ENCODE results near the gene PRAMEF15.
A peak's percentile ranks its signal among the peaks of the same experiment; 100 is the strongest.
"Not testable (repeated sequence)": the region's sequence is repeated elsewhere in the genome, so short reads cannot be mapped to it uniquely, and the experiment has no call there.

The PRAMEF15 gene

GRCh38 chr1:13315281-13315680 lies at the start of gene PRAMEF15:
Gene PRAMEF15 (plus strand): TSS chr1:13315581. CDS start chr1:13318408, 2,827 bp downstream.
- H3K36me3 Mint-ChIP-seq; H3K27me3 Mint-ChIP-seq; ATAC-seq (ENCODE audit: low read depth); H3K4me1 Mint-ChIP-seq; H3K27ac Mint-ChIP-seq; DNase-seq (ENCODE audit: low spot score in 2 of 2); H3K9me3 Mint-ChIP-seq; H3K4me3 Mint-ChIP-seq: not testable (repeated sequence)

- H3K9me3 Mint-ChIP-seq; H3K36me3 Mint-ChIP-seq; ATAC-seq (ENCODE audit: low read depth); H3K4me3 Mint-ChIP-seq; H3K4me1 Mint-ChIP-seq; H3K27me3 Mint-ChIP-seq; H3K27ac Mint-ChIP-seq; DNase-seq (ENCODE audit: low spot score in 2 of 2): not testable (repeated sequence)
These were observed 38.4 kb upstream of the PRAMEF15 start for GRCh38 chr1:13277016-13277415.

GRCh38 chr1:13279617-13280016 lies 35.8 kb upstream of the PRAMEF15 start:
- H3K36me3 Mint-ChIP-seq; H3K9me3 Mint-ChIP-seq; H3K4me3 Mint-ChIP-seq; ATAC-seq (ENCODE audit: low read depth); H3K27ac Mint-ChIP-seq; DNase-seq (ENCODE audit: low spot score in 2 of 2); H3K4me1 Mint-ChIP-seq; H3K27me3 Mint-ChIP-seq: not testable (repeated sequence)

GRCh38 chr1:13285037-13285436 lies 30.3 kb upstream of the PRAMEF15 start, which contains the start of gene PRAMEF8:
Gene PRAMEF8 (minus strand): TSS chr1:13285137. CDS start chr1:13284091, 1,046 bp downstream.
- H3K36me3 Mint-ChIP-seq; H3K27me3 Mint-ChIP-seq; DNase-seq (ENCODE audit: low spot score in 2 of 2): not testable (repeated sequence)

GRCh38 chr1:13289030-13289429 lies 26.4 kb upstream of the PRAMEF15 start:
- H3K9me3 Mint-ChIP-seq; H3K27me3 Mint-ChIP-seq; ATAC-seq (ENCODE audit: low read depth); H3K4me1 Mint-ChIP-seq; H3K4me3 Mint-ChIP-seq; H3K36me3 Mint-ChIP-seq; H3K27ac Mint-ChIP-seq; DNase-seq (ENCODE audit: low spot score in 2 of 2): not testable (repeated sequence)

More at GRCh38 chr1:13285037-13285436, 30.3 kb upstream of the PRAMEF15 start, which contains the start of gene PRAMEF8:
- H3K27ac Mint-ChIP-seq; H3K4me1 Mint-ChIP-seq; H3K9me3 Mint-ChIP-seq; H3K4me3 Mint-ChIP-seq; ATAC-seq (ENCODE audit: low read depth): not testable (repeated sequence)

- not testable (repeated sequence) for H3K4me1 Mint-ChIP-seq; H3K27me3 Mint-ChIP-seq; DNase-seq (ENCODE audit: low spot score in 2 of 2); ATAC-seq (ENCODE audit: low read depth); H3K27ac Mint-ChIP-seq; H3K4me3 Mint-ChIP-seq; H3K9me3 Mint-ChIP-seq; H3K36me3 Mint-ChIP-seq
These were observed 18.0 kb upstream of the PRAMEF15 start for GRCh38 chr1:13297216-13297931.

- not testable (repeated sequence) for H3K27me3 Mint-ChIP-seq; H3K4me3 Mint-ChIP-seq; ATAC-seq (ENCODE audit: low read depth); DNase-seq (ENCODE audit: low spot score in 2 of 2); H3K9me3 Mint-ChIP-seq; H3K4me1 Mint-ChIP-seq; H3K36me3 Mint-ChIP-seq; H3K27ac Mint-ChIP-seq
These were observed 16.7 kb upstream of the PRAMEF15 start for GRCh38 chr1:13298699-13299098.

GRCh38 chr1:13302197-13302596 lies 13.2 kb upstream of the PRAMEF15 start:
- ATAC-seq (ENCODE audit: low read depth); DNase-seq (ENCODE audit: low spot score in 2 of 2); H3K9me3 Mint-ChIP-seq; H3K27ac Mint-ChIP-seq; H3K4me3 Mint-ChIP-seq; H3K36me3 Mint-ChIP-seq; H3K4me1 Mint-ChIP-seq; H3K27me3 Mint-ChIP-seq: not testable (repeated sequence)

GRCh38 chr1:13303239-13303638 lies 12.1 kb upstream of the PRAMEF15 start, which contains the start of gene PRAMEF33:
Gene PRAMEF33 (plus strand): TSS chr1:13303539. CDS start chr1:13305955, 2,416 bp downstream.
- H3K36me3 Mint-ChIP-seq; H3K4me3 Mint-ChIP-seq; DNase-seq (ENCODE audit: low spot score in 2 of 2); ATAC-seq (ENCODE audit: low read depth); H3K9me3 Mint-ChIP-seq; H3K4me1 Mint-ChIP-seq; H3K27ac Mint-ChIP-seq; H3K27me3 Mint-ChIP-seq: not testable (repeated sequence)

GRCh38 chr1:13342496-13342895 lies 27.1 kb downstream of the PRAMEF15 start:
- not testable (repeated sequence) for H3K36me3 Mint-ChIP-seq; H3K4me3 Mint-ChIP-seq; H3K4me1 Mint-ChIP-seq; H3K27ac Mint-ChIP-seq; DNase-seq (ENCODE audit: low spot score in 2 of 2); H3K27me3 Mint-ChIP-seq; H3K9me3 Mint-ChIP-seq; ATAC-seq (ENCODE audit: low read depth)

GRCh38 chr1:13347034-13347433 lies 31.7 kb downstream of the PRAMEF15 start, which contains the start of gene PRAMEF14:
Gene PRAMEF14 (minus strand): TSS chr1:13347134. CDS start chr1:13345314, 1,820 bp downstream.
- not testable (repeated sequence) for H3K36me3 Mint-ChIP-seq; H3K27me3 Mint-ChIP-seq; H3K4me3 Mint-ChIP-seq; DNase-seq (ENCODE audit: low spot score in 2 of 2); H3K4me1 Mint-ChIP-seq; H3K9me3 Mint-ChIP-seq; ATAC-seq (ENCODE audit: low read depth); H3K27ac Mint-ChIP-seq

- not testable (repeated sequence) for H3K27me3 Mint-ChIP-seq; DNase-seq (ENCODE audit: low spot score in 2 of 2); H3K4me1 Mint-ChIP-seq; H3K27ac Mint-ChIP-seq; ATAC-seq (ENCODE audit: low read depth); H3K4me3 Mint-ChIP-seq; H3K9me3 Mint-ChIP-seq; H3K36me3 Mint-ChIP-seq
These were observed 38.1 kb downstream of the PRAMEF15 start for GRCh38 chr1:13353476-13353875.

GRCh38 chr1:13354475-13354874 lies 39.1 kb downstream of the PRAMEF15 start:
- H3K36me3 Mint-ChIP-seq; ATAC-seq (ENCODE audit: low read depth): not testable (repeated sequence)

GRCh38 chr1:13356774-13357173 lies 41.4 kb downstream of the PRAMEF15 start:
- H3K27me3 Mint-ChIP-seq, H3K9me3 Mint-ChIP-seq, H3K27ac Mint-ChIP-seq, H3K4me3 Mint-ChIP-seq, H3K4me1 Mint-ChIP-seq, H3K36me3 Mint-ChIP-seq: not testable (repeated sequence)
- peak; percentile 44 to 45 for DNase-seq (ENCODE audit: low spot score in 2 of 2)
- ATAC-seq (ENCODE audit: low read depth), result peak; percentile 29

More at GRCh38 chr1:13354475-13354874, 39.1 kb downstream of the PRAMEF15 start:
- H3K9me3 Mint-ChIP-seq; H3K27me3 Mint-ChIP-seq; H3K4me3 Mint-ChIP-seq; H3K4me1 Mint-ChIP-seq; H3K27ac Mint-ChIP-seq; DNase-seq (ENCODE audit: low spot score in 2 of 2): not testable (repeated sequence)

GRCh38 chr1:13362364-13362763 lies 47.0 kb downstream of the PRAMEF15 start:
- not testable (repeated sequence) for H3K36me3 Mint-ChIP-seq; H3K27me3 Mint-ChIP-seq; H3K9me3 Mint-ChIP-seq; ATAC-seq (ENCODE audit: low read depth); H3K4me1 Mint-ChIP-seq; H3K27ac Mint-ChIP-seq; H3K4me3 Mint-ChIP-seq; DNase-seq (ENCODE audit: low spot score in 2 of 2)
